Measurements from ENCODE around the gene PLEKHF1. TPM values are rescaled to one million over a fixed set of nuclear protein-coding genes. Genes with fewer than 3 reads are reported as not detected.

The PLEKHF1 gene
- total and polyA plus RNA-seq, 12 donors: 7.0 to 47.9 (median 20.0) TPM

DNA sequence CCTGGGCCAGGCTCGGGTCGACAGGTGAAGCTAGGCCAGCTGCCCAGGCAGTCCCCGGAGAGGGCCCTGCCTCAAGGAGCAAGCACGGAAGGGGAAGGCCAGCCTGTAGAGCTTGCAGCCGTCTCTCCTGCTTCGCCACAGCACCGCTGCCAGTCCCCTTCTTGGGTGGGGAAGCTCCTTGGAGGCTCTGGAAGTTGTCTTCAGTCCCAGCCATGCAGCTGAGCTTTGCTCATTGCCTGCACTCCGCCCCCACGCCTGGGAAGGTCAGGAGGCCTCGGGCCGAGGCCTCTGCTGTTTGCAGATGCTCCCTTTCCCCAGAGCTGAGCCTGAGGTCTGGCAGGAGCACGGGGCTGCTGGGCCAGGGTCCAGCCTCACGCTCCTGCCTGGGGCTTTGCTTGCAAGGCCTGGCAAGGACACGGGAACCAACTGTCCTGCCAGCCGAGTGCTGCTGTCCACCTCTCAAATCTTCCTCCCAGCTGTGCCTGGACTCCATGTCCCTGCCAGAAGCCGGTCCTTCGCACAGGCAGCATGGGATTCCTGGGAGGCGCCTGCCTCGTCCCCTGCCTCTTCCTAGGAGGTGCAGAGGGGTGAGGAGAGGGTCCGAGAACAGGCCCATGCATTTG is 13.3 kb downstream of the PLEKHF1 start:
- Histone ChIP-seq H3K36me3 (peaks cover 0 to 41% (median 25%) of the 10 kb centered on the region in 9 donors), H3K4me3 (no peak overlapping the region), H3K9me3 (no peaks in the 10 kb centered on the region), H3K27ac (peak overlapping the region; percentile 47 to 91 (median 83)), H3K27me3 (no peaks in the 10 kb centered on the region), H3K4me1 (peaks cover 34 to 91% (median 67%) of the 10 kb centered on the region in 9 donors)
- 44 to 46% methylated on average over 20 of the region's 20 CpGs for WGBS, 2 donors
- TF ChIP-seq, protein P1, sequence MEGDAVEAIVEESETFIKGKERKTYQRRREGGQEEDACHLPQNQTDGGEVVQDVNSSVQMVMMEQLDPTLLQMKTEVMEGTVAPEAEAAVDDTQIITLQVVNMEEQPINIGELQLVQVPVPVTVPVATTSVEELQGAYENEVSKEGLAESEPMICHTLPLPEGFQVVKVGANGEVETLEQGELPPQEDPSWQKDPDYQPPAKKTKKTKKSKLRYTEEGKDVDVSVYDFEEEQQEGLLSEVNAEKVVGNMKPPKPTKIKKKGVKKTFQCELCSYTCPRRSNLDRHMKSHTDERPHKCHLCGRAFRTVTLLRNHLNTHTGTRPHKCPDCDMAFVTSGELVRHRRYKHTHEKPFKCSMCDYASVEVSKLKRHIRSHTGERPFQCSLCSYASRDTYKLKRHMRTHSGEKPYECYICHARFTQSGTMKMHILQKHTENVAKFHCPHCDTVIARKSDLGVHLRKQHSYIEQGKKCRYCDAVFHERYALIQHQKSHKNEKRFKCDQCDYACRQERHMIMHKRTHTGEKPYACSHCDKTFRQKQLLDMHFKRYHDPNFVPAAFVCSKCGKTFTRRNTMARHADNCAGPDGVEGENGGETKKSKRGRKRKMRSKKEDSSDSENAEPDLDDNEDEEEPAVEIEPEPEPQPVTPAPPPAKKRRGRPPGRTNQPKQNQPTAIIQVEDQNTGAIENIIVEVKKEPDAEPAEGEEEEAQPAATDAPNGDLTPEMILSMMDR (IDR thresholded peaks at IDR 0.05): no peak
- ATAC-seq: peak; percentile 54 to 84 (median 69)
- DNase-seq: peak; percentile 57 to 82
- intact Hi-C loops (cut with DNase I): no loop called here

DNA sequence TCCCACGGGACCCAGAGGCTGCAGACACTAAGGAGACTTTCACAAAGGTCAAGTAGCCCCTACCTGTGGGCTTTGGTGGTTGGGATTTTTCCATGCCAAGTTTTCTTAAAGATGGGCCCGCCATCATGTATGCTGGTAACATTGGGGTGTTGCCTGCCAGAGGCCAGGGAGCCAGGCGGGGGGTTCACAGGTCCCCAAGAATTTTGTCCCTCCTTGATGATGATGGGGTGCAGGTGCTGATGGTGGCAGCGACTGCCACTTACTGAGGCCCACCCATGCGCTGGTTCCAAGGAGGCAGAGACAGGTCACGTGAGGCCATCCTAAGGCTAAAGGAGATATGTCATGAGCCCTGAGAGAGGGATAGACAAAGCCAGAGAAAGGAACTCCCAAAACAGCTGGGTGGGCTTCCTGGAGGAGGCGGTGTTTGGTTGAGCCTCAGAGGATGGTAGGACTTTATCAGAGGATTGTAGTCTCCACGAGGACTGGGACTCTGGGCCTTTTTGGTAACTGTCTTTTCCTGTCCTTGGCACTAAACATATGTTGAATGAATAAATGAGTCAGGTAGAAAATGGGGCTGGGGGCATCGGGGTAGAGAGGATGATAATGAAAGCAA is 14.4 kb downstream of the PLEKHF1 start:
- TF ChIP-seq, protein P1 (IDR thresholded peaks at IDR 0.05): no peak
- Histone ChIP-seq H3K4me3 (no peak overlapping the region), H3K27me3 (no peaks in the 10 kb centered on the region), H3K27ac (peak overlapping the region; percentile 35 to 90 (median 81)), H3K36me3 (peaks cover 0 to 30% (median 14%) of the 10 kb centered on the region in 9 donors), H3K9me3 (no peaks in the 10 kb centered on the region), H3K4me1 (peaks cover 34 to 80% (median 67%) of the 10 kb centered on the region in 9 donors)
- no peak for DNase-seq
- ATAC-seq: no peak
- WGBS, 2 donors: 81 to 91% methylated on average over 9 of the region's 9 CpGs
- intact Hi-C loops (cut with DNase I): no loop called here

- DNase-seq (peak in 1 of 2 donors; percentile 54), ATAC-seq (peak in 1 of 8 donors; percentile 16)
- 44 to 48% methylated on average over 12 of the region's 12 CpGs for WGBS, 2 donors
- Histone ChIP-seq H3K27me3 (no peaks in the 10 kb centered on the region), H3K4me1 (peaks cover 34 to 78% (median 68%) of the 10 kb centered on the region in 9 donors), H3K9me3 (no peaks in the 10 kb centered on the region), H3K36me3 (peaks cover 0 to 23% (median 7%) of the 10 kb centered on the region in 9 donors), H3K27ac (peak overlapping the region in 7 of 10 donors; percentile 9 to 86 (median 76)), H3K4me3 (peak overlapping the region in 1 of 10 donors; percentile 9)
- intact Hi-C loops (cut with DNase I): no loop called here
- TF ChIP-seq, protein P1 (IDR thresholded peaks at IDR 0.05): no peak
Measured at GRCh38 chr19:29680447-29680846, 15.2 kb downstream of the PLEKHF1 start.

DNA sequence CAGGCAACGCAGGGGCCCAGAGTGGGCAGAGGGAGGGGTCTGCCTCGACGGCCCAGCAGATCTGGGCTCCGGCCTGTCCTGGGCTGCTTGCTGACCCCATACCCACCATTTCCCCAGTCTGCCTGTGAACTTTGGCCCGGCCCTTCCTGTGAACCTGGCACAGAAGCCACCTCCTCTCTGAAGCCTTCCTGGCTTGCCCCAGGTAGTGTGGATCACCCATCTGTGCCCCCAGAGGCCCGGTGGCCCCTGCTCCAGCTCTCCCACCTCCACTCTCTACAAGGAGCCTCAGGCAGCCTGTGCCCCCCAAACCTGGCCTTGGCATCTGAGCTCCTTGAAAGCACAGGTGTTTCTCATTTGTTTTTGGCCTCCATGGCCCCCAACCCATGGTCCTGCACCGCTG is 15.7 kb downstream of the PLEKHF1 start:
- no peak for ATAC-seq
- H3K36me3 ChIP-seq: peaks cover 0 to 18% (median 2%) of the 10 kb centered on the region in 9 donors
- H3K27me3 ChIP-seq: no peaks in the 10 kb centered on the region
- H3K4me1 ChIP-seq: peaks cover 34 to 76% (median 66%) of the 10 kb centered on the region in 9 donors
- WGBS, 2 donors: 73 to 81% methylated on average over 7 of the region's 7 CpGs
- TF ChIP-seq, protein P1 (IDR thresholded peaks at IDR 0.05): no peak
- H3K9me3 ChIP-seq: no peaks in the 10 kb centered on the region
- DNase-seq: no peak
- intact Hi-C loops (cut with DNase I): no loop called here
- peak overlapping the region in 1 of 10 donors; percentile 9 for H3K4me3 ChIP-seq
- H3K27ac ChIP-seq: peak overlapping the region in 7 of 10 donors; percentile 34 to 86 (median 76)
